Stomach (tissue), 9 donors: ENCODE measurements around the gene ZNF219. TPM values are rescaled to one million over a fixed set of nuclear protein-coding genes. Genes with fewer than 3 reads are reported as not detected.

Source experiments
- DNase-seq, 2 donors: peaks; one replicate each; pipeline versions ENCODE4 v3.0.0 to v3.0.0-alpha.2; 2013 to 2019
- H3K27ac ChIP-seq, 5 donors: fragments of 200-600 bp in 4 of 5; sonication (generic) in 4 of 5; one replicate each; pipeline ENCODE4 v1.5.1; 2013 to 2019; ENCODE audit warnings: mild to moderate bottlenecking in 1 of 5, moderate library complexity in 1 of 5
- H3K27me3 ChIP-seq, 3 donors: fragments of 200-600 bp; sonication (generic); one replicate each; pipeline ENCODE4 v1.5.1; 2017 to 2019; ENCODE audit warnings: mixed run types in 1 of 3
- H3K36me3 ChIP-seq, 4 donors: fragments of 200-600 bp; sonication (generic); 1 replicate in 3 of 4; 2 replicates in 1 of 4; pipeline ENCODE4 v1.5.1; 2016 to 2019
- H3K4me1 ChIP-seq, 4 donors: fragments of 200-600 bp; sonication (generic); one replicate each; pipeline ENCODE4 v1.5.1; 2016 to 2019
- H3K4me3 ChIP-seq, 4 donors: fragments of 200-600 bp; sonication (generic) in 3 of 4; one replicate each; pipeline ENCODE4 v1.5.1; 2016 to 2019; ENCODE audit warnings: mild to moderate bottlenecking in 1 of 4
- H3K9me3 ChIP-seq, 4 donors: fragments of 200-600 bp; sonication (generic); one replicate each; pipeline ENCODE4 v1.5.1; 2016 to 2019
- CTCF ChIP-seq, 7 experiments: fragments of 450-650 bp in 4 of 7; fragments of 200-600 bp in 3 of 7; sonication (generic) in 3 of 7; IDR thresholded peaks; one replicate each; pipeline ENCODE4 v1.5.1; 2016 to 2019; ENCODE audit warnings: antibody characterized with exemption in 7 of 7, control low read depth in 2 of 7, mild to moderate bottlenecking in 1 of 7
- EP300 ChIP-seq: sonication (generic); formaldehyde crosslinking; IDR thresholded peaks from one replicate; pipeline ENCODE4 v1.6.1; 2017; ENCODE audit warnings: antibody characterized with exemption
- POLR2A ChIP-seq, 4 donors: fragments of 450-650 bp; IDR thresholded peaks; one replicate each; pipeline ENCODE4 v1.6.1; 2016; ENCODE audit warnings: antibody characterized with exemption in 4 of 4, control low read depth in 2 of 4, mild to moderate bottlenecking in 1 of 4, moderate library complexity in 1 of 4
- POLR2AphosphoS5 ChIP-seq, 3 donors: sonication (generic); formaldehyde crosslinking; IDR thresholded peaks; one replicate each; pipeline ENCODE4 v1.6.1; 2016; ENCODE audit warnings: antibody characterized with exemption in 3 of 3
- WGBS, 5 donors: extraction: QIAGEN DNeasy Blood & Tissue Kit in 3 of 5; methylation state at CpG; one replicate each; pipeline versions ENCODE4 v1.1.5 to v1.1.7; 2013 to 2018; 5-methylcytosine and 5-hydroxymethylcytosine counted together
- intact Hi-C: fragments of 100-400 bp; cut with DNase I; formaldehyde crosslinking; loops from one replicate; pipeline ENCODE4 v1.15.1; 2023; ENCODE audit warnings: low total_unique reads
- polyA plus RNA-seq, 3 donors: library from polyadenylated mRNA; stranded (reverse); fragments of 200-250 nt; gene quantifications; one replicate each; pipeline ENCODE4 v1.2.3, GENCODE V29; 2013
- total RNA-seq, 5 donors: library from RNA; depleted of rRNA; stranded (reverse); fragments of >200 nt; gene quantifications; one replicate each; pipeline versions ENCODE4 v1.1.0 to v1.2.3, GENCODE V29; 2014 to 2016
- donor health status: healthy with polysubstance abuse.
- donor health status: Bipolar disorder and iron deficiency.
- donor health status: healthy.

Gene ZNF219
- total and polyA plus RNA-seq, 8 donors: 11.4 to 240 (median 25.2) TPM

GRCh38 chr14:21092273-21093011 is 6.0 kb downstream of the ZNF219 start:
- peaks cover 5 to 63% (median 28%) of the 10 kb centered on the region in 4 donors for H3K4me1 ChIP-seq
- H3K4me3 ChIP-seq: peak overlapping the region in 1 of 4 donors; percentile 13
- TF ChIP-seq CTCF (IDR thresholded peaks at IDR 0.05) (peak in 6 of 7 experiments; percentile 89 to 100 (median 100)), POLR2AphosphoS5 (IDR thresholded peaks at IDR 0.05) (peak; percentile 26 to 80 (median 37)), POLR2A (IDR thresholded peaks at IDR 0.05) (no peak)
- peak; percentile 90 to 94 for DNase-seq
- H3K9me3 ChIP-seq: no peaks in the 10 kb centered on the region
- 46 to 63% (median 47%) methylated on average over 29 to 59 of the region's 59 CpGs for WGBS, 5 donors
- H3K27me3 ChIP-seq: no peaks in the 10 kb centered on the region
- H3K27ac ChIP-seq: peak overlapping the region in 2 of 5 donors; percentile 34 to 56
- intact Hi-C loops: no loop called here
- H3K36me3 ChIP-seq: peaks cover 14 to 55% (median 51%) of the 10 kb centered on the region in 4 donors

GRCh38 chr14:21091821-21092272 is 6.6 kb downstream of the ZNF219 start:
- peaks cover 0 to 63% (median 25%) of the 10 kb centered on the region in 4 donors for H3K4me1 ChIP-seq
- no peaks in the 10 kb centered on the region for H3K9me3 ChIP-seq
- DNase-seq: no peak
- peaks cover 14 to 59% (median 54%) of the 10 kb centered on the region in 4 donors for H3K36me3 ChIP-seq
- H3K27ac ChIP-seq: peak overlapping the region in 2 of 5 donors; percentile 34 to 56
- WGBS, 5 donors: 89 to 94% (median 91%) methylated on average over 28 to 42 of the region's 42 CpGs
- TF ChIP-seq POLR2AphosphoS5 (IDR thresholded peaks at IDR 0.05) (no peak), EP300 (no peak), POLR2A (IDR thresholded peaks at IDR 0.05) (no peak), CTCF (IDR thresholded peaks at IDR 0.05) (no peak)
- peak overlapping the region in 1 of 4 donors; percentile 13 for H3K4me3 ChIP-seq
- intact Hi-C loops: no loop called here
- no peaks in the 10 kb centered on the region for H3K27me3 ChIP-seq

- peaks cover 14 to 66% (median 57%) of the 10 kb centered on the region in 4 donors for H3K36me3 ChIP-seq
- DNase-seq: no peak
- H3K4me1 ChIP-seq: peaks cover 0 to 60% (median 21%) of the 10 kb centered on the region in 4 donors
- peak overlapping the region in 1 of 5 donors; percentile 36 for H3K27ac ChIP-seq
- TF ChIP-seq EP300 (no peak), CTCF (IDR thresholded peaks at IDR 0.05) (no peak), POLR2A (IDR thresholded peaks at IDR 0.05) (no peak), POLR2AphosphoS5 (IDR thresholded peaks at IDR 0.05) (no peak)
- no peaks in the 10 kb centered on the region for H3K27me3 ChIP-seq
- intact Hi-C loops: no loop called here
- H3K9me3 ChIP-seq: no peaks in the 10 kb centered on the region
- 90 to 95% (median 91%) methylated on average over 42 to 45 of the region's 45 CpGs for WGBS, 5 donors
- H3K4me3 ChIP-seq: no peak overlapping the region
Observed at GRCh38 chr14:21090940-21091663, 7.4 kb downstream of the ZNF219 start.

GRCh38 chr14:21090194-21090939 is 8.1 kb downstream of the ZNF219 start:
- TF ChIP-seq POLR2AphosphoS5 (IDR thresholded peaks at IDR 0.05): peak in 1 of 3 donors; percentile 11
- peak in 5 of 7 experiments; percentile 34 to 54 (median 42) for TF ChIP-seq CTCF (IDR thresholded peaks at IDR 0.05)
- TF ChIP-seq POLR2A (IDR thresholded peaks at IDR 0.05): no peak
- Histone ChIP-seq H3K27ac (peak overlapping the region in 2 of 5 donors; percentile 9 to 36), H3K27me3 (no peaks in the 10 kb centered on the region), H3K36me3 (peaks cover 14 to 74% (median 65%) of the 10 kb centered on the region in 4 donors), H3K9me3 (no peaks in the 10 kb centered on the region), H3K4me3 (no peak overlapping the region), H3K4me1 (peaks cover 0 to 59% (median 25%) of the 10 kb centered on the region in 4 donors)
- intact Hi-C loops: no loop called here
- 80 to 93% (median 90%) methylated on average over 30 to 45 of the region's 45 CpGs for WGBS, 5 donors
- DNase-seq: peak in 1 of 2 donors; percentile 57
